Keratinocyte (primary cell): ENCODE results near the gene S100A6. TPM values are rescaled to one million over a fixed set of nuclear protein-coding genes. Genes with fewer than 3 reads are reported as not detected.

ENCODE experiments used
- DNase-seq: peaks from one replicate; pipeline ENCODE4 v3.0.0-alpha.2; 2011; ENCODE audit warnings: low read depth, missing footprints, low spot score
- FAIRE-seq: peaks from 2 replicates; lab custom pipeline; 2011; peaks lifted over from hg19 to GRCh38; lab: Jason Lieb, UNC
- H2AFZ ChIP-seq: 2 replicates; pipeline ENCODE4 v1.6.0; 2012; ENCODE audit warnings: low read length, control low read depth, inconsistent platforms; ENCODE audit not compliant: control insufficient read depth
- H3K27ac ChIP-seq: 2 replicates; pipeline ENCODE4 v1.5.1; 2011; ENCODE audit warnings: low read length; ENCODE audit not compliant: control insufficient read depth, insufficient read depth
- H3K27me3 ChIP-seq: 3 replicates; pipeline ENCODE4 v1.6.0; 2011; ENCODE audit warnings: low read length; ENCODE audit not compliant: control insufficient read depth, insufficient read depth; ENCODE audit errors: extremely low read depth
- H3K36me3 ChIP-seq, 2 experiments: 2 replicates in 1 of 2; 3 replicates in 1 of 2; pipeline ENCODE4 v1.5.1; 2011; ENCODE audit warnings: low read length in 2 of 2, mild to moderate bottlenecking in 1 of 2; ENCODE audit not compliant: control insufficient read depth in 2 of 2, insufficient read depth in 2 of 2; ENCODE audit errors: extremely low read depth in 1 of 2
- H3K4me1 ChIP-seq: 3 replicates; pipeline ENCODE4 v1.5.1; 2011; ENCODE audit warnings: low read length; ENCODE audit not compliant: control insufficient read depth, insufficient read depth; ENCODE audit errors: extremely low read depth
- H3K4me2 ChIP-seq: 3 replicates; pipeline ENCODE4 v1.6.0; 2011; ENCODE audit warnings: low read depth, low read length; ENCODE audit not compliant: control insufficient read depth, insufficient read depth; ENCODE audit errors: extremely low read depth
- H3K4me3 ChIP-seq, 3 experiments: fragments of 200-600 bp in 1 of 3; sonication (generic) in 1 of 3; 2 replicates in 2 of 3; 3 replicates in 1 of 3; pipeline ENCODE4 v1.5.1; 2011 to 2016; ENCODE audit warnings: low read length in 3 of 3, mild to moderate bottlenecking in 3 of 3, control low read depth in 2 of 3, inconsistent platforms in 1 of 3, low read depth in 1 of 3, mixed read lengths in 1 of 3, mixed run types in 1 of 3, moderate library complexity in 1 of 3; ENCODE audit not compliant: control insufficient read depth in 2 of 3, insufficient read depth in 2 of 3; ENCODE audit errors: extremely low read depth in 1 of 3
- H3K79me2 ChIP-seq: 2 replicates; pipeline ENCODE4 v1.6.0; 2012; ENCODE audit warnings: low read length; ENCODE audit not compliant: control insufficient read depth, insufficient read depth
- H3K9ac ChIP-seq: 3 replicates; pipeline ENCODE4 v1.6.0; 2011; ENCODE audit warnings: low read length; ENCODE audit not compliant: control insufficient read depth, insufficient read depth; ENCODE audit errors: extremely low read depth
- H3K9me1 ChIP-seq: 3 replicates; pipeline ENCODE4 v1.6.0; 2011; ENCODE audit warnings: low read length; ENCODE audit not compliant: control insufficient read depth, insufficient read depth; ENCODE audit errors: extremely low read depth
- H3K9me3 ChIP-seq: 2 replicates; pipeline ENCODE4 v1.5.1; 2012; ENCODE audit warnings: low read depth, low read length; ENCODE audit not compliant: control insufficient read depth
- H4K20me1 ChIP-seq: 3 replicates; pipeline ENCODE4 v1.6.0; 2011; ENCODE audit warnings: low read length; ENCODE audit not compliant: control insufficient read depth, insufficient read depth; ENCODE audit errors: extremely low read depth
- CTCF ChIP-seq, 3 experiments: IDR thresholded peaks in 1 of 3; conservative IDR thresholded peaks in 1 of 3; optimal IDR thresholded peaks in 1 of 3; 2 replicates in 2 of 3; 3 replicates in 1 of 3; pipeline versions ENCODE3 to v1.5.1; 2011; ENCODE audit warnings: low read length in 3 of 3, mild to moderate bottlenecking in 3 of 3, moderate library complexity in 2 of 3, control low read depth in 1 of 3, inconsistent platforms in 1 of 3; ENCODE audit not compliant: insufficient read depth in 2 of 3; ENCODE audit errors: extremely low read depth in 1 of 3
- EZH2 ChIP-seq: IDR thresholded peaks from one replicate; pipeline ENCODE4 v1.6.1; 2012; ENCODE audit warnings: inconsistent platforms, mild to moderate bottlenecking, low read length, moderate library complexity
- dilution Hi-C: fragments of 300-500 bp; cut with MboI; formaldehyde crosslinking; loops from one replicate; pipeline ENCODE4 v1.7.0; 2020; ENCODE audit warnings: low sequenced_read_pairs; ENCODE audit not compliant: extremely low pct_ligation_motif_present
- polyA plus RNA-seq, 5 experiments: library from polyadenylated mRNA; depleted of rRNA in 3 of 5; stranded (reverse) in 3 of 5; stranded (forward) in 1 of 5; unstranded in 1 of 5; fragments of >200 nt; gene quantifications; 1 replicate in 1 of 5; 2 replicates in 3 of 5; 3 replicates in 1 of 5; pipeline versions ENCODE4 v1.2.1 to v1.2.3, GENCODE V29; 2011 to 2012; ENCODE audit warnings: missing spikeins in 2 of 5, low read depth in 1 of 5, low replicate concordance in 1 of 5

The S100A6 gene
- polyA plus RNA-seq, 1 donor (not counting 4 experiments of a cell fraction or from before 2014, with no cell fraction given) = 2,598 TPM

- Histone ChIP-seq H3K4me2 (no peak overlapping the region), H3K27ac (peak overlapping the region; percentile 34), H3K9me3 (no peaks in the 10 kb centered on the region), H4K20me1 (no peaks in the 10 kb centered on the region), H3K79me2 (no peaks in the 10 kb centered on the region), H3K36me3 (no peaks in the 10 kb centered on the region), H3K27me3 (no peaks in the 10 kb centered on the region), H3K9me1 (no peaks in the 10 kb centered on the region), H3K4me1 (peaks cover 41% of the 10 kb centered on the region), H3K4me3 (no peak overlapping the region), H3K9ac (peak overlapping the region; percentile 43), H2AFZ (peak overlapping the region; percentile 42)
- DNase-seq (no peak), FAIRE-seq (peak; percentile 5)
- TF ChIP-seq CTCF (optimal IDR thresholded peaks at IDR 0.05 in 1 of 3, IDR thresholded peaks at IDR 0.05 in 1 of 3, conservative IDR thresholded peaks at IDR 0.05 in 1 of 3; ENCODE audit: extremely low read depth in 1 of 3, insufficient read depth in 2 of 3, low read length in 3 of 3) (peak; percentile 87 to 95 (median 94)), EZH2 (no peak)
- dilution Hi-C loops = no loop called here
Measured at GRCh38 chr1:153510984-153511410, 24.8 kb downstream of the S100A6 start.

- Histone ChIP-seq H3K27me3 (no peaks in the 10 kb centered on the region), H3K9me1 (no peaks in the 10 kb centered on the region), H3K79me2 (no peaks in the 10 kb centered on the region), H3K4me1 (peaks cover 32% of the 10 kb centered on the region), H3K4me3 (no peak overlapping the region), H3K27ac (no peak overlapping the region), H3K36me3 (no peaks in the 10 kb centered on the region), H3K9me3 (no peaks in the 10 kb centered on the region), H3K4me2 (no peak overlapping the region), H4K20me1 (no peaks in the 10 kb centered on the region), H3K9ac (no peak overlapping the region), H2AFZ (no peak overlapping the region)
- no peak for TF ChIP-seq EZH2
- peak; percentile 84 to 96 (median 91) for TF ChIP-seq CTCF (optimal IDR thresholded peaks at IDR 0.05 in 1 of 3, IDR thresholded peaks at IDR 0.05 in 1 of 3, conservative IDR thresholded peaks at IDR 0.05 in 1 of 3; ENCODE audit: extremely low read depth in 1 of 3, insufficient read depth in 2 of 3, low read length in 3 of 3)
- FAIRE-seq = peak; percentile 70
- dilution Hi-C loops = loop anchor here (10.0 kb wide), 1 partner anchor 155 kb away; the partner anchor contains the start of gene S100A9
- DNase-seq = no peak
Measured at GRCh38 chr1:153509729-153510354, 25.9 kb downstream of the S100A6 start.
